ENCODE data around the gene TLR10.

The TLR10 gene

GRCh38 chr4:38822748-38823303 is 40.0 kb upstream of the TLR10 start:
- DNase-seq = no peak
- no peak for TF ChIP-seq CTCF (IDR thresholded peaks at IDR 0.05; ENCODE audit: low read depth, low read length)
- no peaks in the 10 kb centered on the region for H3K27me3 ChIP-seq
- H3K9me3 ChIP-seq = no peaks in the 10 kb centered on the region
- H3K4me1 ChIP-seq = no peaks in the 10 kb centered on the region
- H3K4me3 ChIP-seq (ENCODE audit: low read depth, low read length) = no peak overlapping the region
- no peaks in the 10 kb centered on the region for H3K36me3 ChIP-seq

GRCh38 chr4:38821739-38822138 is 38.9 kb upstream of the TLR10 start:
- Histone ChIP-seq H3K4me1 (no peaks in the 10 kb centered on the region), H3K4me3 (ENCODE audit: low read depth, low read length) (no peak overlapping the region), H3K9me3 (no peaks in the 10 kb centered on the region), H3K27me3 (no peaks in the 10 kb centered on the region), H3K36me3 (no peaks in the 10 kb centered on the region)
- no peak for TF ChIP-seq CTCF (IDR thresholded peaks at IDR 0.05; ENCODE audit: low read depth, low read length)
- DNase-seq = no peak

- H3K9me3 ChIP-seq = no peaks in the 10 kb centered on the region
- DNase-seq = no peak
- H3K4me1 ChIP-seq = no peaks in the 10 kb centered on the region
- no peaks in the 10 kb centered on the region for H3K36me3 ChIP-seq
- TF ChIP-seq CTCF (IDR thresholded peaks at IDR 0.05; ENCODE audit: low read depth, low read length) = no peak
- no peak overlapping the region for H3K4me3 ChIP-seq (ENCODE audit: low read depth, low read length)
- no peaks in the 10 kb centered on the region for H3K27me3 ChIP-seq
Measured at GRCh38 chr4:38820329-38821061, 37.7 kb upstream of the TLR10 start.

- Histone ChIP-seq H3K4me3 (ENCODE audit: low read depth, low read length) (no peak overlapping the region), H3K27me3 (no peaks in the 10 kb centered on the region), H3K36me3 (no peaks in the 10 kb centered on the region), H3K4me1 (no peaks in the 10 kb centered on the region), H3K9me3 (no peaks in the 10 kb centered on the region)
- TF ChIP-seq CTCF (IDR thresholded peaks at IDR 0.05; ENCODE audit: low read depth, low read length) = no peak
- no peak for DNase-seq
Measured at GRCh38 chr4:38819569-38819968, 36.8 kb upstream of the TLR10 start.

GRCh38 chr4:38818441-38818976 is 35.7 kb upstream of the TLR10 start:
- DNase-seq = no peak
- no peak for TF ChIP-seq CTCF (IDR thresholded peaks at IDR 0.05; ENCODE audit: low read depth, low read length)
- no peaks in the 10 kb centered on the region for H3K4me1 ChIP-seq

More at GRCh38 chr4:38818441-38818976, 35.7 kb upstream of the TLR10 start:
- H3K36me3 ChIP-seq = no peaks in the 10 kb centered on the region
- H3K9me3 ChIP-seq = no peaks in the 10 kb centered on the region
- no peak overlapping the region for H3K4me3 ChIP-seq (ENCODE audit: low read depth, low read length)
- H3K27me3 ChIP-seq = no peaks in the 10 kb centered on the region
